Measurements from ENCODE around the gene TEX14. TPM values are rescaled to one million over a fixed set of nuclear protein-coding genes. Genes with fewer than 3 reads are reported as not detected.

The TEX14 gene, protein sequence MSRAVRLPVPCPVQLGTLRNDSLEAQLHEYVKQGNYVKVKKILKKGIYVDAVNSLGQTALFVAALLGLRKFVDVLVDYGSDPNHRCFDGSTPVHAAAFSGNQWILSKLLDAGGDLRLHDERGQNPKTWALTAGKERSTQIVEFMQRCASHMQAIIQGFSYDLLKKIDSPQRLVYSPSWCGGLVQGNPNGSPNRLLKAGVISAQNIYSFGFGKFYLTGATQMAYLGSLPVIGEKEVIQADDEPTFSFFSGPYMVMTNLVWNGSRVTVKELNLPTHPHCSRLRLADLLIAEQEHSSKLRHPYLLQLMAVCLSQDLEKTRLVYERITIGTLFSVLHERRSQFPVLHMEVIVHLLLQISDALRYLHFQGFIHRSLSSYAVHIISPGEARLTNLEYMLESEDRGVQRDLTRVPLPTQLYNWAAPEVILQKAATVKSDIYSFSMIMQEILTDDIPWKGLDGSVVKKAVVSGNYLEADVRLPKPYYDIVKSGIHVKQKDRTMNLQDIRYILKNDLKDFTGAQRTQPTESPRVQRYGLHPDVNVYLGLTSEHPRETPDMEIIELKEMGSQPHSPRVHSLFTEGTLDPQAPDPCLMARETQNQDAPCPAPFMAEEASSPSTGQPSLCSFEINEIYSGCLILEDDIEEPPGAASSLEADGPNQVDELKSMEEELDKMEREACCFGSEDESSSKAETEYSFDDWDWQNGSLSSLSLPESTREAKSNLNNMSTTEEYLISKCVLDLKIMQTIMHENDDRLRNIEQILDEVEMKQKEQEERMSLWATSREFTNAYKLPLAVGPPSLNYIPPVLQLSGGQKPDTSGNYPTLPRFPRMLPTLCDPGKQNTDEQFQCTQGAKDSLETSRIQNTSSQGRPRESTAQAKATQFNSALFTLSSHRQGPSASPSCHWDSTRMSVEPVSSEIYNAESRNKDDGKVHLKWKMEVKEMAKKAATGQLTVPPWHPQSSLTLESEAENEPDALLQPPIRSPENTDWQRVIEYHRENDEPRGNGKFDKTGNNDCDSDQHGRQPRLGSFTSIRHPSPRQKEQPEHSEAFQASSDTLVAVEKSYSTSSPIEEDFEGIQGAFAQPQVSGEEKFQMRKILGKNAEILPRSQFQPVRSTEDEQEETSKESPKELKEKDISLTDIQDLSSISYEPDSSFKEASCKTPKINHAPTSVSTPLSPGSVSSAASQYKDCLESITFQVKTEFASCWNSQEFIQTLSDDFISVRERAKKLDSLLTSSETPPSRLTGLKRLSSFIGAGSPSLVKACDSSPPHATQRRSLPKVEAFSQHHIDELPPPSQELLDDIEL (N-terminal part only)
- under 1 TPM; 0.10 to 0.14 TPM for total RNA-seq

DNA sequence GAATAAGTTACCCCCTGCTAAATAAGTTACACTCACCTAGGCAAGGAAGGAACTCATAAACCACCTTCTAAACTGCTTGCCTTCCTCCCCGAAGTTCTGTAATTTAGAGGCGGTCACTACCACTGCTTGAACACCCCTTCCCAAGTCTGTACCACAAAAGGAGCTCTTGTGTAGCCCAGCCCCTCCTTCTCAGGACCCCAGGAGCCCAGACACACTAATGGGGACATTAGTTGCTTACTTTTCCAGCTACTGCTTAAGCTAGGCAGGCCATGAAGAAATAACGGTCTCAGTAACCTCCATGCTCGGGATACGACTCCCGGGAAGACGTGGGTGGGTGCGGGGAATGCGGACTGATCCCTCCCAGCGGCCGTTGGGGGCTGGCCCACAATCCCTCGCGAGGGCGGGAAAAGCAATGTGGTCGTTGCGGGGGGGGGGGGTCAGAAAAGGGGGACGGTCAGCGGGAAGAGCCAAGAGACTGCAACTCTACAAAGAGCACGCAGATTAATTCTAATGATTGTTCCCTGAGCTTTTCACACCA, at the start of gene TEX14:
TEX14 (minus strand) TSS at position 345 of the 538 bp plus-strand sequence. CDS start 40,044 bp downstream, outside the sequence.
- peaks cover 2% of the 10 kb centered on the region for H3K9me3 Mint-ChIP-seq
- H3K27me3 Mint-ChIP-seq, result no peaks in the 10 kb centered on the region
- peak within 1 kb of the TSS; percentile 94 for H3K4me3 Mint-ChIP-seq
- peaks cover 23% of the 10 kb centered on the region for H3K4me1 Mint-ChIP-seq
- H3K36me3 Mint-ChIP-seq, result peaks cover 21% of the 10 kb centered on the region
- peak within 1 kb of the TSS; percentile 95 for H3K27ac Mint-ChIP-seq
- no peak for DNase-seq

DNA sequence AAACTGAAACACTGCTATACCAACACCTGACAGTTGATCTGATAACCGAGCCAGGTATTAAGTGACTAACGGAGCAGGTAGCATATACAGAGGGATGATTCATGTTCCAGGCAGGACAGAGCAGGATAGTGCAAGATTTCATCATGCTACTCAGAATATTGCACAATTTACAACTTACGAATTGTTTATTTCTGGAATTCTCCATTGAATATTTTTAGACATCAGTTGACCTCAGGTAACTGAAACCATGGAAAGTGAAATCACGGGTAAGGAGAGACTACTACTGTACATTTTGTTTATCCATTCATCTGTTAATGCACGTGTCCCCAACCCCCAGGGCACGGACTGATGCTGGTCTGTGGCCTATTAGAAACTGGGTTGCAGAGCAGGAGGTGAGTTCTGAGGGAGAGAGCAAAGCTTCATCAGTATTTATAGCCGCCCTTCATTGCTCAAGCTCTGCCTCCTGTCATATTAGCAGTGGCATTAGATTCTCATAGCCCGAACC, 49.3 kb upstream of the TEX14 start:
- H3K4me3 Mint-ChIP-seq, result no peak overlapping the region
- no peaks in the 10 kb centered on the region for H3K9me3 Mint-ChIP-seq
- no peaks in the 10 kb centered on the region for H3K27me3 Mint-ChIP-seq
- DNase-seq, result no peak
- no peaks in the 10 kb centered on the region for H3K36me3 Mint-ChIP-seq
- no peak overlapping the region for H3K27ac Mint-ChIP-seq
- no peaks in the 10 kb centered on the region for H3K4me1 Mint-ChIP-seq

DNA sequence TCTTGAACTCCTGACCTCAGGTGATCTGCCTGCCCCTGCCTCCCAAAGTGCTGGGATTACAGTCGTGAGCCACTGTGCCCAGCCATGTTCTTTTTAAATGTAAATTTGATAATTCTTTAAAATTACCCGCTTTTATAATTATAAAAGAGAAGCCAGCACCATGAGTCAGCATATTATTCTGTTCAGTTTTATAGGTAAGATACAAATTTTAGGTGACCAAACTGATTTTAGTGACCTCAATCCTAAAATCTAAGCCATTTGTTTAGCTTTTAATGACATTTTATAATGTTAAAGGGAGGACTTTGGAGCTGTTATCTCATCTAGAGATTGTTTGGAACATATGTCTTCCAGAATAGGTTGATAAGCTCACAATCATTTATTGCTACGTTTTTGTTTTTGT, 43.0 kb upstream of the TEX14 start:
- no peaks in the 10 kb centered on the region for H3K9me3 Mint-ChIP-seq
- H3K36me3 Mint-ChIP-seq, result peaks cover 3% of the 10 kb centered on the region
- no peaks in the 10 kb centered on the region for H3K27me3 Mint-ChIP-seq
- H3K27ac Mint-ChIP-seq, result no peak overlapping the region
- no peak for DNase-seq
- H3K4me1 Mint-ChIP-seq, result no peaks in the 10 kb centered on the region
- no peak overlapping the region for H3K4me3 Mint-ChIP-seq

DNA sequence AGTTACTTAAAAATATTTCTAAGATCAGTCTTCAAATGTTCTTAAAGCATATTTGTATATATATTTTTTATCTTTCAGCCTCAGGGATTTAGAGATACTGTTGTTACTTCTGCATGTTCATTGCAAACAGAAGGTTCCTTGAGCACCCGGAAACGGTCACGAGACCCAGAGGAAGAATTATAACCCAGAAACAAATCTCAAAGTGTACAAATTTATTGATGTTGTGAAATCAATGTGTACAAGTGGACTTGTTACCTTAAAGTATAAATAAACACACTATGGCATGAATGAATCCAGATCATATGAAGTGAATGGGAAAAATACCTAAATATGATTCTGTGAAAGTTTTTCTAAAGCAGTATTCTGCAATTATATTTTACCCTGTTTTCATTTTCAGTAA, 42.2 kb upstream of the TEX14 start:
- H3K4me3 Mint-ChIP-seq, result no peak overlapping the region
- no peaks in the 10 kb centered on the region for H3K4me1 Mint-ChIP-seq
- no peak overlapping the region for H3K27ac Mint-ChIP-seq
- H3K36me3 Mint-ChIP-seq, result peaks cover 4% of the 10 kb centered on the region
- DNase-seq, result no peak
- H3K27me3 Mint-ChIP-seq, result no peaks in the 10 kb centered on the region
- H3K9me3 Mint-ChIP-seq, result no peaks in the 10 kb centered on the region

DNA sequence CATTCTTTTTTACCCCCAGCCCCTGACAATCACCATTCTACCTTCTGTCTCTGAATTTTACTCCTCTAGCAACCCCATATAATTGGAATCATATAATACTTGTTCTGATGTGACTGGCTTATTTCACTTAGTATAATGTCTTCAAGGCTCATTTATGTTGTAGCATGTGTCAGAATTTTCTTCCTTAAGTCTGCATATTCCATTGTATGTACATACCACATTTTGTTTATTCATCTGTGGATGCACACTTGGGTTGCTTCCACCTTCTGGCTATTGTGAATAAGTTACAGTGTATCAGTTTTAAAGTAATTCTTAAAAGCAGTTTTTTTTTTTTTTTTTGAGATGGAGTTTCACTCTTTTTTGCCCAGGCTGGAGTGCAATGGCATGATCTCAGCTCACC, 39.1 kb upstream of the TEX14 start:
- DNase-seq, result no peak
- H3K27ac Mint-ChIP-seq, result no peak overlapping the region
- H3K27me3 Mint-ChIP-seq, result no peaks in the 10 kb centered on the region
- no peaks in the 10 kb centered on the region for H3K9me3 Mint-ChIP-seq
- H3K4me1 Mint-ChIP-seq, result no peaks in the 10 kb centered on the region
- H3K4me3 Mint-ChIP-seq, result no peak overlapping the region
- peaks cover 4% of the 10 kb centered on the region for H3K36me3 Mint-ChIP-seq

DNA sequence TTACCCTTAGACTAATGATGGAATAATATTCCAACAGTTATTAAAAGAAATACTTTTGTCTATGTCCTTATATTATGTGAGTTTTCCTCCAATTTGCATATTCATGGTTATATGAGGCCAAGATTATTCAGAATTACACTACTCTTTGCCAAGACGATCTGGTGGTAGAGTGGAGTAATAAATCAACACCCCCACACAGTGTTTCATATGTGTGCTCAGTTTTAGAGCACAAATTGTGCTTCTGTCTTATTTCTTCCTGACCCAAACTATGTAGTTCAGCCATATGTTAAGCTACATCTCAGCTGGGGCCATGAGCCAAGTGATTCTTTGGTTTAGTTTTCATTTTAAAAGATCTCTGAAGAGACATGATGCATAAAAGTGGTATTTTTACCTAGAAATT, 37.0 kb upstream of the TEX14 start:
- no peak overlapping the region for H3K4me3 Mint-ChIP-seq
- H3K27ac Mint-ChIP-seq, result no peak overlapping the region
- H3K9me3 Mint-ChIP-seq, result no peaks in the 10 kb centered on the region
- no peaks in the 10 kb centered on the region for H3K4me1 Mint-ChIP-seq
- H3K27me3 Mint-ChIP-seq, result no peaks in the 10 kb centered on the region
- H3K36me3 Mint-ChIP-seq, result peaks cover 4% of the 10 kb centered on the region
- no peak for DNase-seq

DNA sequence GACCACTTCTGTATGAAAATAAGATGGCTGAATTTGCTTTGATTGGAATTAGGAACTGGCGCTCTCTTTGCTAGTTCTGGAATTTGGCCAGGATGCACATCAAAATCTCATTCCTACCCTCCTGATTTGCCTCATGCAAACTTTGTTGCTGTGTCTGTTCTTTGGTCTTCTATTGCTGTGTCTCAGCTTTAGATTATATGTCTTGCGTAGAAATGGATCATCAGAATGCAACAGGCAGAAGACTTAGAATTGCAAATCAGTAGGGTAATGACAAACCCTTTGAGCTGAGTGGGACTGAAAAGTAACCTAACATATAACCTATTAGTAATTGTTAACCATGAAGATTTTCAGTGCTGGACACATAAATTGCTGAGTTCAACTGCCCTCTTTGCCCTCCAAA, 30.9 kb upstream of the TEX14 start:
- Mint-ChIP-seq H3K4me1 (no peaks in the 10 kb centered on the region), H3K4me3 (no peak overlapping the region), H3K27ac (no peak overlapping the region), H3K9me3 (no peaks in the 10 kb centered on the region), H3K27me3 (no peaks in the 10 kb centered on the region), H3K36me3 (peaks cover 8% of the 10 kb centered on the region)
- no peak for DNase-seq

DNA sequence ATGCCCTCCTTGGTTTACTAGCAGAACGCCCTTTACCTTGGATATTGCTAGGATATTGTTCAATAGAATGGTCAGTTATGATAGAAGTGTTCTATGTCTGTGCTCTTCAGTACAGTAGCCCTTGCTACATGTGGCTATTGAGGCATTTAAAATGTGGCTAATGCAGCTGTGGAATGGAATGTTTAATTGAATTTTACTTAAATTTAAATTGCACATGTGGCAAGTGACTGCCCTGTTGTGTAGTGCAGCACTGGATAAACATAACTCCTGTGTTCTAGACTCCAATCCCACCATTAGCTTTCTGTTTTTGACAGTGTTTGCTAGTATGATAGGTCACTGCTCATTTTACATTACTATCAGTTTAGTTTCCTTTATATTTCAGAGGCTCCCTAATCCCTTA, 30.4 kb upstream of the TEX14 start:
- DNase-seq, result no peak
- no peaks in the 10 kb centered on the region for H3K27me3 Mint-ChIP-seq
- H3K9me3 Mint-ChIP-seq, result no peaks in the 10 kb centered on the region
- H3K36me3 Mint-ChIP-seq, result peaks cover 8% of the 10 kb centered on the region
- no peak overlapping the region for H3K4me3 Mint-ChIP-seq
- H3K27ac Mint-ChIP-seq, result no peak overlapping the region
- no peaks in the 10 kb centered on the region for H3K4me1 Mint-ChIP-seq

DNA sequence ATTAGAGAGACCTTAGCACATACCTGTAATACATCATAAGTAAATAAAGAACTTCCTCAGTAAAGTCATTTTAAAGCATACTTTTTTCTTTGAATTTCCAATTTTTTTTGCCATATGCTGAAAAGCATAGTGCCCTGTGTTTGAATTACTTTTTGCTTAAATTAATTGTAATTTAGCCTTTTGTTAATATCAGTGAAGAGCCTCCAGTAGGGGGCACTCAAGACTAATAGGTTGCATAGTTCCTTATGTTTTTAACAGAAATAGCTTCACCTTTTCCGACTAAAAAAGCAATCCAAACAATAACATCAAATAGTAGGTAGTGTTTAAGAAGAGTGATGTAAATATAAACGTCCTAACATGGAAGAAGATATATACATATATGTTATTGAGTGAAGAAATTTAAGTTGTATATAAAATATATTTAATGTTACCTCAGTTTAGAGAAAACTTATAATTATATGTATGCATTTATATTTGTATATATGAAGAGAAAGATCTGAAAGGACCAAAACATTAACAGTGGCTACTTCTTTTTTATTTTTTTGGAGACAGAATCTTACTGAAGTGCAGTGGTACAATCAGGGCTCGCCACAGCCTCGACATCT, 19.2 kb upstream of the TEX14 start:
- Mint-ChIP-seq H3K27me3 (no peaks in the 10 kb centered on the region), H3K36me3 (peaks cover 21% of the 10 kb centered on the region), H3K4me3 (no peak overlapping the region), H3K4me1 (peaks cover 7% of the 10 kb centered on the region), H3K9me3 (no peaks in the 10 kb centered on the region), H3K27ac (no peak overlapping the region)
- DNase-seq, result no peak

DNA sequence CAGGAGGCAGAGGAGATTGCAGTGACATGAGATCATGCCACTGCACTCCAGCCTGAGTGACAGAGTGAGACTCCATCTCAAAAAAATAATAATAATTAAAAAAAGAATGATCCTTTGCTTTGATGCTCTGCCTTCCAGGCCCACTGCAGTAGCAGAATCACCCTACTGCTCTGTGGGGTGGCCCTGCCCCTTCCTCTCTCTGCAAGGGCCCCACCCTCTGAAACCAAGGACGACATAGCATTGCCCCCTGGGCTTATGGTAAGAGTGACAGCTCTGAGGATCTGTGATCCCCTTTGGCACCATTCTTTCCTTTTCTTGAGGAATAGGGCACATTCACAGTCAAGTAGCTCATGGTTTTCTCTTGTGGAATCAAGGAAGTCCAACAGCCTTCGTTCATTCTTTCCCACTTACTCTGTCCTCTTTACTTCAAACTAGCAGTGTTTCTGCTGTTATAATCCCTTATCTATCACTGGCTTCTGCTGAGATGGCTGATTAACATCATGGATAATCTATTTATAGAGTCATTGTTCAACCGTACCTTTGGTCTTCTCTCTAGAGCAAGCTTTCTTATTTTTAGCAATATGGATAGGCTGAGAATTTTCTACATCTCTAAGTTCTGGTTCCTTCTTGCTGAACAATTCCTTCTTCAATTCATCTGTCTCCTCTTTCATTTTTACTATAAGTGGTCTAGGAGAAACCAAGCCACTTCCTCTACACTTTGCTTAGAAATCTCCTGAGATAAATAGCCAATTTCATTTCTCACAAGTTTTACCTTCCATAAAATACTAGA, 14.7 kb upstream of the TEX14 start:
- peak overlapping the region; percentile 3 for H3K27ac Mint-ChIP-seq
- H3K4me3 Mint-ChIP-seq, result no peak overlapping the region
- H3K9me3 Mint-ChIP-seq, result no peaks in the 10 kb centered on the region
- H3K4me1 Mint-ChIP-seq, result peaks cover 11% of the 10 kb centered on the region
- H3K27me3 Mint-ChIP-seq, result no peaks in the 10 kb centered on the region
- no peak for DNase-seq
- H3K36me3 Mint-ChIP-seq, result peaks cover 20% of the 10 kb centered on the region

DNA sequence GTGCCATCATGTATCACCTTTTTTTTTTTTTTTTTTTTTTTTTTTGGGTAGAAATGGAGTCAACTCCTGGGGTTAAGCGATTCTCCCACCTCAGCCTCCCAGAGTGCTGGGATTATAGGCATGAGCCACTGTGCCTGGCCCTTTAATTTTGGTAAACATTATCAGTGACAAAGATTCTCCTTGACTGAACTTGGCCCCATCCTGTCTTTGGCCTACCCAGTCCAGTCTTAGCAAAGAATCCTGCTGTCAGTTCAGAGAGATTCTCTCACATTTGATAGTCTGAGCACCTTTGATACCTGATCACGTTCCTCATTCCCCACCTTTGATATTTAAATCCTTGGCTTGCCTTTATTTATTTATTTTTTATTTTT, 12.1 kb upstream of the TEX14 start:
- Mint-ChIP-seq H3K27me3 (no peaks in the 10 kb centered on the region), H3K27ac (no peak overlapping the region), H3K4me3 (no peak overlapping the region), H3K4me1 (peaks cover 11% of the 10 kb centered on the region), H3K36me3 (peaks cover 15% of the 10 kb centered on the region), H3K9me3 (no peaks in the 10 kb centered on the region)
- DNase-seq, result no peak

DNA sequence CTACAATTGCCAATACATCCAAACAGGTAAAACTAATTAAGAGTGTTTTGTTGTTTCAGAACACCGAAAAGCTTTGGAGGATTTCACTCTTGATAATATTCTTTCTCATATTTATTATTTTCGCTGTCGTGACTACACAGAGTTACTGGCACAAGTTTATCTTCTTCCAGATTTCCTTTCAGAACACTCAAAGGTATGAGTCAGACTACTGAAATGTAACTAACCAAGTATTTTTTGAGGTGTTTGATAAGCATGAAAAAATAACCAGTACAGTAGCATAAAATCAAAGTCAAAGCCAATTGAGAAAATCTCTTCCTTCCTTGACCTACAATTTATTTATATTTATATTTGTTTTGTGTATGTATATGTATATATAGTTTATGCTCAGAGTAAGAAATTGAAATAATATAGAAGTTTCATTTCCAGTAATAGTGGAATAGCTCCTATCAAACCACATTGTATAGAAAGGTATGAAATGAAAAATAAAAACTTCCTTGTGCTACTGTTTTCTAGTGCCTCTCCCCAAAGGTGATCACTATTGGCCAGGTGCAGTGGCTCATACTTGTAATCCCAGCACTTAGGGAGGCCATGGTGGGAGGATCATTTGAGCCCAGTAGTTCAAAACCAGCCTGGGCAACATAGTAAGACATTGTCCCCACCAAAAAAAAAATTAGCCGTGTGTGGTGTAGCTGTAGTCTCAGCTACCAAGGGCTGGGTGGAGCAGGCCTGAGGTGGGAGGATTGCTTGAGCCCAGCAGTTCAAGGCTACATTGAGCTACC, 11.5 kb upstream of the TEX14 start:
- no peaks in the 10 kb centered on the region for H3K27me3 Mint-ChIP-seq
- no peak for DNase-seq
- no peaks in the 10 kb centered on the region for H3K9me3 Mint-ChIP-seq
- H3K27ac Mint-ChIP-seq, result no peak overlapping the region
- H3K36me3 Mint-ChIP-seq, result peaks cover 15% of the 10 kb centered on the region
- peaks cover 11% of the 10 kb centered on the region for H3K4me1 Mint-ChIP-seq
- H3K4me3 Mint-ChIP-seq, result no peak overlapping the region

DNA sequence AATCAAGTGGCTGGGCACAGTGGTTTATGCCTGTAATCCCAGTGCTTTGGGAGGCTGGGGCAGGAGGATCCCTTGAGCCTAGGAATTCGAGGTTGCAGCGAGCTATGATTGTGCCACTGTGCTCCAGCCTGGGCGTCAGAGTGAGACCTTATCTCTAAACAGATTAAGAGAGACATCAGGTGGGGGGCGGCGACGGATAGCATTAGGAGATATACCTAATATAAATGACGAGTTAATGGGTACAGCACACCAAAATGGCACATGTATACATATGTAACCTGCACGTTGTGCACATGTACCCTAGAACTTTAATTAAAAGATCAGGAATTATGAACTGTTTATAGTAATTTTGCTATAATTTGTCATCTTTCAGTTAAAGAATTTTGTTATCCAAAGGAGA, 10.9 kb upstream of the TEX14 start:
- Mint-ChIP-seq H3K36me3 (peaks cover 15% of the 10 kb centered on the region), H3K27me3 (no peaks in the 10 kb centered on the region), H3K4me1 (peaks cover 11% of the 10 kb centered on the region), H3K27ac (peak overlapping the region; percentile 20), H3K4me3 (no peak overlapping the region), H3K9me3 (no peaks in the 10 kb centered on the region)
- DNase-seq, result no peak

Data from activated naive CD8-positive, alpha-beta T cell treated with anti-CD3 and anti-CD28 coated beads for 36 hours (primary cell).